Fibroblast of pulmonary artery (primary cell): ENCODE measurements around the gene C15orf61.

Experiments
- DNase-seq: peaks from one replicate; pipeline ENCODE4 v3.0.0-alpha.2; 2010; ENCODE audit warnings: low read depth
- H3K4me3 ChIP-seq: replicated peaks from 2 replicates; pipeline ENCODE4 v1.5.1; 2011; ENCODE audit warnings: low read depth, mild to moderate bottlenecking, control low read depth, low read length, moderate library complexity
- TF ChIP-seq, protein P1 (sequence below): IDR thresholded peaks from 2 replicates; pipeline ENCODE4 v1.5.1; 2011; ENCODE audit warnings: mild to moderate bottlenecking, control low read depth, low read length, inconsistent platforms; ENCODE audit errors: missing control alignments

Gene C15orf61

DNA sequence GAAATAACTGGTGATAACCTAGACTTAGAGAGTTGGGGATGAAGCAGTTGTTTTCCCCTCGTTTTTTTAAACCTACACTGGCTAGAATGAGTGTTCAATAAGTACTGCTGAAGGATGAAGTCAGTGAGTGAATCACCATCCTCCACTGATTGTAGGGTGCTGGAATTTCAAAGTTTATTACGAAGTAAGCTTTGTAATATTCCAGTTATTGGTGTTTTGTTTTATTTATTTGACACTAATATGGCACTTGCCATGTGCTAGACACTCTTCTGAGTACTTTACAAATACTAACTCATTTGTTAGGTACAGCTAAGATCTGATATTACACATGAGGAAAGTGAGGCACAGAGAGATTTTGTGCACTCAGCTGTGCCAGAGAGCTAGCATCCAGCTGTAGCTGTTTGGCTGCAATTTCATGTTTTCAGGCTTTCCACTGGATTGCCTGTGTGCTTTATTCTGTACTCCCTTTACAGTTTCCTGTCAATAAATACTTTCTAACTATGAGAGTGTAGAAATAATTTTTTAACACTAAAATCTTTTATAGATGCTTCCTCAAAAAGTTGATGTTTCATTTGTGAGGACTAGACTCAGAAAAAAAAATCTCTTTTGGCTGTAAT is 27.4 kb downstream of the C15orf61 start:
- TF ChIP-seq, protein P1, sequence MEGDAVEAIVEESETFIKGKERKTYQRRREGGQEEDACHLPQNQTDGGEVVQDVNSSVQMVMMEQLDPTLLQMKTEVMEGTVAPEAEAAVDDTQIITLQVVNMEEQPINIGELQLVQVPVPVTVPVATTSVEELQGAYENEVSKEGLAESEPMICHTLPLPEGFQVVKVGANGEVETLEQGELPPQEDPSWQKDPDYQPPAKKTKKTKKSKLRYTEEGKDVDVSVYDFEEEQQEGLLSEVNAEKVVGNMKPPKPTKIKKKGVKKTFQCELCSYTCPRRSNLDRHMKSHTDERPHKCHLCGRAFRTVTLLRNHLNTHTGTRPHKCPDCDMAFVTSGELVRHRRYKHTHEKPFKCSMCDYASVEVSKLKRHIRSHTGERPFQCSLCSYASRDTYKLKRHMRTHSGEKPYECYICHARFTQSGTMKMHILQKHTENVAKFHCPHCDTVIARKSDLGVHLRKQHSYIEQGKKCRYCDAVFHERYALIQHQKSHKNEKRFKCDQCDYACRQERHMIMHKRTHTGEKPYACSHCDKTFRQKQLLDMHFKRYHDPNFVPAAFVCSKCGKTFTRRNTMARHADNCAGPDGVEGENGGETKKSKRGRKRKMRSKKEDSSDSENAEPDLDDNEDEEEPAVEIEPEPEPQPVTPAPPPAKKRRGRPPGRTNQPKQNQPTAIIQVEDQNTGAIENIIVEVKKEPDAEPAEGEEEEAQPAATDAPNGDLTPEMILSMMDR, result no peak
- DNase-seq, result peak; percentile 28
- H3K4me3 ChIP-seq, result no peak overlapping the region

DNA sequence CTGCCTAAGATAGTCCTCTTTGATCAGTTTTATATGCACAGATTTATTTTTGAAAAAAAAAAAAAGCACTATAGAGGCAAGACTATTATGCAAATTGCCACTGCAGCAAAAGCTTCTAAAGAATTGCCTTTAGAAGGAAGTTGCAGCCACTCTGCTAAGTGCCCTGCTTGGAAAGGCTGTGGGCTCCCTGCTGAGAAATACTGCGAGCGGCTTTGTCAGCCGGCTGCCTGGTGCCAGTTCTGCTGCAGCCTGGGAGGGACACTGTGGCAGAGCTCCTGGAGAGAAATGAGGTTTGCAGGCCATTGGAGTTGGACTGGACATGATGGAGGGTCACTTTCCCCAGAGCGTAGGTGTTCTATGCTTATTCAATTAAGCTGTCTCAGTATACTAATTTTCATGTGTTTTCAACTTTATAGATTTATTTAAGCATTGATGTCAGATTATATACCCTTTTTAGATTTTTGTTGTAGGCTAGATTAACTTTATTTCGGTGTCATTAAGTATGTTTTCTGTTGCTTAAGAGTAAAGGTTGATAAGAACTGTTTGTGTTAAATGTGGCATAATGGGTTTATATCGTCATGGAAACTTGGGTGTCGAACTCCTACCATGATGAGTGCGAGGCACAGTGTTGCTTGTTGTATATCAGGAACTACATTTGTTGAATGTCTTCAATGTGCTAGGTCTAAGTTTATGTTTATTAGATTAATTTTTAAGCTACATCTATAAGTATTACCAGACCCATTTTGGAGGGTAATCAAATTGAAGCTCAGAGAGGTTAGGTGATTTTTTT is 28.1 kb downstream of the C15orf61 start:
- TF ChIP-seq, protein P1, result no peak
- no peak overlapping the region for H3K4me3 ChIP-seq
- DNase-seq, result no peak

DNA sequence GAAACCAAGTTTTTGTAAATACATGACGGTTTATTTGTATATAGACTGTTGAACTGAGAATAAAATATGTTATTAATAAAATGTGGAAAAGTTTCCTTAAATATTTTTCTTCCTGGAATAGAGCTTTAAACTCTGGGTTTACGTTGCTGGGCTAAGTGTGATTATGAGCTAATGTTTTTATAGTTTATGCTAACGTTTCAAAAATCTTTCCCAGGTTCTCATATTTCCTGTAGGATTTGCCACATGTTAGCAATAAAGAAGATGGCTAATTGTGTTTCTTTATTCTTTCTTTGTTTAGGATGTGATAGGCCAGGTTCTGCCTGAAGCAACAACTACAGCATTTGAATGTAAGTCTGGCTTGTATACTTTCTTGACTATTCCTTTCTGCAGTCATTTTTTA is 28.8 kb downstream of the C15orf61 start:
- TF ChIP-seq, protein P1, result no peak
- no peak for DNase-seq
- no peak overlapping the region for H3K4me3 ChIP-seq

DNA sequence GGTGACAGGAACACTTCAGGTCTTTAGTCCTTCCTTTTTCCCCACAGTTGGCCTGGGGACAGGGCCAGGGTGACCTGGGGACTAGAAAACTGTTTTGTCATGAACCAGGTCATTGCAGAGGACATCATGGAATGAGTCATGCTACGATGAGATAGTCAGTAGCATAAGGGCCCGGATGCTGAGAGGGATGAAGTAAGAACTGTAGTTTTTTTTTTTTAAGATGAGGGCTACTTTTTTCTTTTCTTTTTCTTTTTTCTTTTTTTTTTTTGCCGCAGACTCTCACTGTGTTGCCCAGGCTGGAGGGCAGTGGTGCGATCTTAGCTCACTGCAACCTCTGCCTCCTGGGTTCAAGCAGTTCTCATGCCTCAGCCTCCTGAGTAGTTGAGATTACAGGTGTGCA is 29.6 kb downstream of the C15orf61 start:
- TF ChIP-seq, protein P1, result no peak
- DNase-seq, result peak; percentile 17

DNA sequence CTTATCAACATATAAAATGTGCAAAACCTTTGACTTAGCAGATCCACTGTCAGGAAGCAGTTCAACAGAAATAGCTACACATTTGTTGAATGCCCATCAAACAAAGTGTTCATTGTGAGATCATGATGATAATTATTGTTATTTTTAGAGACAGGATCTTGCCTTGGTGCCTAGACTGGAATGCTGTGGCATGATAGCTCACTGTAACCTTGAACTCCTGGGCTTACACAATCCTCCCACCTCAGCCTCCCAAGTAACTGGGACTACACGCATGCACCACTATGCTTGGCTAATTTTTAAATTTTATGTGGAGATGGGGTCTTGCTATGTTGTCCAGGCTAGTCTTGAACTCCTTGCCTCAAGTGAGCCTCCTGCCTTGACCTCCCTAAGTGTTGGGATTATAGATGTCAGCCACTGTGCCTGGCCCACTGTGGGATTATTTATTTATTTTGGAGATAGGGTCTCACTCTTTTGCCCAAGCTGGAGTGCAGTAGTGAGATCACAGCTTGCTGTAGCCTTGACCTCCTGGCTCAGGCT is 30.3 kb downstream of the C15orf61 start:
- no peak overlapping the region for H3K4me3 ChIP-seq
- no peak for DNase-seq
- TF ChIP-seq, protein P1, result no peak

More for the DNA sequence above, 29.6 kb downstream of the C15orf61 start:
- H3K4me3 ChIP-seq, result no peak overlapping the region

DNA sequence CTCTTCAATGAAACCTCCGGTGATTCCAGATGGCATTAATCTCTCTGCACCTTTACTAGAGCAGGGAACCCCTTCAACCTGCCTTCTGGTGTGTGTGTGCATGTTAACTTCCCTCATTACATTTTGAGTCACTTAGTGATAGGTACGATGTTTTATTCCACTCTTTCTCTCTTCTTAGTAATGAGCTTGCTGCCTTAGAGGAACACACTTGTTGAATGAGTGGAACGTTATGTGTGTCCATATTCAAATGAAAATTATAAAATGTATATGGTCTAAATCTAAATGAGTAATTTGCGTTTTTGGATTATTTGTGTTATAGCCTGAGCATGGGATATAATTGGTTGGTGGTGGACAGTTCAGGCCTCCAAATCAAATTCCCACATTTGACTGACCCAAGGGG is 33.6 kb downstream of the C15orf61 start:
- DNase-seq, result no peak
- TF ChIP-seq, protein P1, result no peak
- H3K4me3 ChIP-seq, result no peak overlapping the region
